Upper lobe of right lung (tissue), 1 donor: Measurements from ENCODE around the gene ZBTB40. TPM values are rescaled to one million over a fixed set of nuclear protein-coding genes. Genes with fewer than 3 reads are reported as not detected.

Experiments
- ATAC-seq: fragments of 200-7000 bp; cut with Tn5 transposase; one replicate; pipeline ENCODE4 v1.9.1; 2020; ENCODE audit warnings: mild to moderate bottlenecking, moderate library complexity
- DNase-seq: peaks from one replicate; pipeline ENCODE4 v3.0.0-alpha.2; 2020
- H3K27ac ChIP-seq: fragments of 200-600 bp; one replicate; pipeline ENCODE4 v1.8.0; 2022
- H3K27me3 ChIP-seq: fragments of 200-600 bp; one replicate; pipeline ENCODE4 v1.8.0; 2022; ENCODE audit warnings: mild to moderate bottlenecking
- H3K36me3 ChIP-seq: fragments of 200-600 bp; one replicate; pipeline ENCODE4 v1.8.0; 2022
- H3K4me1 ChIP-seq: fragments of 200-600 bp; one replicate; pipeline ENCODE4 v1.8.0; 2022
- H3K4me3 ChIP-seq: fragments of 200-600 bp; one replicate; pipeline ENCODE4 v1.8.0; 2022; ENCODE audit warnings: mild to moderate bottlenecking
- H3K9me3 ChIP-seq: fragments of 200-600 bp; one replicate; pipeline ENCODE4 v1.8.0; 2022
- intact Hi-C: fragments of 100-400 bp; cut with DNase I; formaldehyde crosslinking; loops from one replicate; pipeline ENCODE4 v1.11.0; 2022
- total RNA-seq: library from RNA; stranded (reverse); fragmentation: NEBNext Ultra II Directional; extraction: Animal tissue kit (Norgen Biotek cat#: 25700); gene quantifications from one replicate; pipeline ENCODE4 v1.2.1, GENCODE V29; 2021
- TF ChIP-seq, protein P1 (sequence below): fragments of 200-600 bp; IDR thresholded peaks from one replicate; pipeline ENCODE4 v1.8.0; 2022; ENCODE audit warnings: antibody characterized with exemption
- donor health status: DM: no; HTN: yes; CAD: no; lungs with severe emphysema.

The ZBTB40 gene
- total RNA-seq, 1 donor from 2014 or later: 24.9 TPM

DNA sequence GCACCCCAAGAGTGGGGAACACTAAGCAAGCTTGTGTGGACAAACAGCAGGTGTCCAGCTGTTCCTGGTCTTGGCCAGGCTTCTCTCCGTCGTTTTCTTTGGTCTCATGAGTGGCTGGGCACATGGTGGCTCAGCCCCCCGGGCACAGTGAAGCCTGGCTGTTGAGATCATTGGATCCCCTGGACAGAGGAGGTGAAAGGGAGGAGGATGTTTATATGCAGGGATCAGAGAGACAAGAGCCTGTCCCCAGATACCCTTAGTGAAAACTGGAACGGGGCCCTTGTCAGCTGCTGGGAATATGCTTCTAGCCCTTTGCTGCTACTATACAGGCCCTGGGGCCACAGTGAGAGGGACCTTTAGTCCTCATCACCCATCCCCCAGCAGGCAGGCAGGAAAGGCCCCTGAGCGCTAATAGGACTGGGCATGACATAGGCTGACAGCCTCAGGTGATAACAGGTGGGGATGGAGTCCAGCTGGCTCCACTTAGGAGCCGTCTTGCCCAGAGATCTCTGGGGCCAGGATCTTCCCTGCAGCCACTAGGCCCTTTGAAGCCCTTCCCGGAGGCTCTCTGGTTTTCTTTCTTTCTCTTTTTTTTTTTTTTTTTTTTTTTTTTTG is 128.0 kb downstream of the ZBTB40 start:
- intact Hi-C loops: no loop called here
- no peaks in the 10 kb centered on the region for H3K27me3 ChIP-seq

More for the DNA sequence above, 128.0 kb downstream of the ZBTB40 start:
- H3K36me3 ChIP-seq: no peaks in the 10 kb centered on the region
- H3K4me1 ChIP-seq: peaks cover 4% of the 10 kb centered on the region
- no peaks in the 10 kb centered on the region for H3K9me3 ChIP-seq
- no peak for DNase-seq
- TF ChIP-seq, protein P1, sequence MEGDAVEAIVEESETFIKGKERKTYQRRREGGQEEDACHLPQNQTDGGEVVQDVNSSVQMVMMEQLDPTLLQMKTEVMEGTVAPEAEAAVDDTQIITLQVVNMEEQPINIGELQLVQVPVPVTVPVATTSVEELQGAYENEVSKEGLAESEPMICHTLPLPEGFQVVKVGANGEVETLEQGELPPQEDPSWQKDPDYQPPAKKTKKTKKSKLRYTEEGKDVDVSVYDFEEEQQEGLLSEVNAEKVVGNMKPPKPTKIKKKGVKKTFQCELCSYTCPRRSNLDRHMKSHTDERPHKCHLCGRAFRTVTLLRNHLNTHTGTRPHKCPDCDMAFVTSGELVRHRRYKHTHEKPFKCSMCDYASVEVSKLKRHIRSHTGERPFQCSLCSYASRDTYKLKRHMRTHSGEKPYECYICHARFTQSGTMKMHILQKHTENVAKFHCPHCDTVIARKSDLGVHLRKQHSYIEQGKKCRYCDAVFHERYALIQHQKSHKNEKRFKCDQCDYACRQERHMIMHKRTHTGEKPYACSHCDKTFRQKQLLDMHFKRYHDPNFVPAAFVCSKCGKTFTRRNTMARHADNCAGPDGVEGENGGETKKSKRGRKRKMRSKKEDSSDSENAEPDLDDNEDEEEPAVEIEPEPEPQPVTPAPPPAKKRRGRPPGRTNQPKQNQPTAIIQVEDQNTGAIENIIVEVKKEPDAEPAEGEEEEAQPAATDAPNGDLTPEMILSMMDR: no peak
- H3K4me3 ChIP-seq: no peak overlapping the region
- H3K27ac ChIP-seq: no peak overlapping the region
- ATAC-seq: no peak

Other genes with a start within 250 kb of the ZBTB40 start
- not detected for gene EPHA8, start 111.6 kb downstream of the ZBTB40 start, total RNA-seq
- 521 TPM for gene C1QA, start 184.8 kb downstream of the ZBTB40 start, total RNA-seq
- gene C1QC, start 191.8 kb downstream of the ZBTB40 start, total RNA-seq: 353 TPM
- gene C1QB, start 201.4 kb downstream of the ZBTB40 start, total RNA-seq: 707 TPM